Fibroblast of lung (primary cell): ENCODE measurements around the gene ATG7. TPM values are rescaled to one million over a fixed set of nuclear protein-coding genes. Genes with fewer than 3 reads are reported as not detected.

Experiments
- DNase-seq, 2 donors: peaks; one replicate each; pipeline versions ENCODE4 v3.0.0 to v3.0.0-alpha.2; 2010; ENCODE audit warnings: low read depth in 2 of 2
- H2AFZ ChIP-seq: 2 replicates; pipeline ENCODE4 v1.5.1; 2012; ENCODE audit warnings: low read length, control low read depth, inconsistent platforms
- H3K27ac ChIP-seq: 2 replicates; pipeline ENCODE4 v1.5.1; 2011; ENCODE audit warnings: low read length, control low read depth; ENCODE audit not compliant: insufficient read depth
- H3K27me3 ChIP-seq: 2 replicates; pipeline ENCODE4 v1.5.1; 2011; ENCODE audit warnings: mild to moderate bottlenecking, low read length; ENCODE audit not compliant: control insufficient read depth, insufficient read depth
- H3K36me3 ChIP-seq: 2 replicates; pipeline ENCODE4 v1.5.1; 2011; ENCODE audit warnings: low read length; ENCODE audit not compliant: control insufficient read depth, insufficient read depth
- H3K4me1 ChIP-seq: 2 replicates; pipeline ENCODE4 v1.5.1; 2011; ENCODE audit warnings: low read length; ENCODE audit not compliant: control insufficient read depth, insufficient read depth; ENCODE audit errors: extremely low read depth
- H3K4me2 ChIP-seq: 2 replicates; pipeline ENCODE4 v1.5.1; 2011; ENCODE audit warnings: low read length, control low read depth; ENCODE audit not compliant: insufficient read depth; ENCODE audit errors: extremely low read depth
- H3K4me3 ChIP-seq, 4 experiments: fragments of 200-600 bp in 1 of 4; sonication (generic) in 1 of 4; replicated peaks in 1 of 4; 2 replicates each; pipeline ENCODE4 v1.5.1; 2011 to 2016; ENCODE audit warnings: low read length in 4 of 4, low read depth in 3 of 4, mild to moderate bottlenecking in 3 of 4, control low read depth in 2 of 4, inconsistent platforms in 1 of 4, mixed read lengths in 1 of 4; ENCODE audit not compliant: insufficient read depth in 1 of 4; ENCODE audit errors: control extremely low read depth in 1 of 4
- H3K79me2 ChIP-seq: 2 replicates; pipeline ENCODE4 v1.5.1; 2012; ENCODE audit warnings: mild to moderate bottlenecking, low read length, inconsistent platforms; ENCODE audit not compliant: control insufficient read depth, insufficient read depth
- H3K9ac ChIP-seq: 2 replicates; pipeline ENCODE4 v1.5.1; 2011; ENCODE audit warnings: mild to moderate bottlenecking, low read length, control low read depth; ENCODE audit not compliant: insufficient read depth
- H3K9me3 ChIP-seq: 2 replicates; pipeline ENCODE4 v1.5.1; 2012; ENCODE audit warnings: low read depth, low read length; ENCODE audit not compliant: control insufficient read depth, insufficient read depth
- H4K20me1 ChIP-seq: 2 replicates; pipeline ENCODE4 v1.5.1; 2011; ENCODE audit warnings: low read length; ENCODE audit not compliant: control insufficient read depth, insufficient read depth; ENCODE audit errors: extremely low read depth
- CTCF ChIP-seq, 2 donors: IDR thresholded peaks in 1 of 2; conservative IDR thresholded peaks in 1 of 2; 1 replicate in 1 of 2; 2 replicates in 1 of 2; pipeline ENCODE4 v1.5.1; 2011 to 2012; ENCODE audit warnings: low read length in 2 of 2, control low read depth in 1 of 2, inconsistent platforms in 1 of 2, low read depth in 1 of 2, mild to moderate bottlenecking in 1 of 2
- EZH2 ChIP-seq: IDR thresholded peaks from 2 replicates; pipeline ENCODE4 v1.5.1; 2012; ENCODE audit warnings: low read length, control low read depth, mild to moderate bottlenecking; ENCODE audit errors: missing control alignments
- polyA plus RNA-seq, 2 donors: library from polyadenylated mRNA; depleted of rRNA in 1 of 2; stranded (reverse) in 1 of 2; unstranded in 1 of 2; fragments of >200 nt; gene quantifications; 2 replicates each; pipeline ENCODE4 v1.2.1, GENCODE V29; 2011 to 2012; ENCODE audit warnings: missing spikeins in 1 of 2
- total RNA-seq: library from RNA; depleted of rRNA; stranded (reverse); fragments of >200 nt; gene quantifications from 2 replicates; pipeline ENCODE4 v1.2.1, GENCODE V29; 2014

The ATG7 gene
- total and polyA plus RNA-seq, 2 donors (not counting 1 experiment from before 2014, with no cell fraction given): 50.8 to 56.5 TPM

GRCh38 chr3:11364181-11364580, 92.0 kb downstream of the ATG7 start:
- H4K20me1 ChIP-seq: no peaks in the 10 kb centered on the region

GRCh38 chr3:11367143-11367693, 95.0 kb downstream of the ATG7 start:
- Histone ChIP-seq H3K4me1 (peaks cover 11% of the 10 kb centered on the region), H2AFZ (no peak overlapping the region), H3K9ac (no peak overlapping the region), H3K9me3 (no peaks in the 10 kb centered on the region), H3K4me2 (no peak overlapping the region), H3K27me3 (no peaks in the 10 kb centered on the region), H4K20me1 (no peaks in the 10 kb centered on the region), H3K79me2 (no peaks in the 10 kb centered on the region), H3K4me3 (no peak overlapping the region), H3K27ac (peak overlapping the region; percentile 57), H3K36me3 (peaks cover 5% of the 10 kb centered on the region)
- TF ChIP-seq EZH2 (no peak), CTCF (conservative IDR thresholded peaks at IDR 0.05 in 1 of 2, IDR thresholded peaks at IDR 0.05 in 1 of 2; ENCODE audit: low read depth in 1 of 2, low read length in 2 of 2) (no peak)
- DNase-seq: peak; percentile 49 to 94

More at GRCh38 chr3:11364181-11364580, 92.0 kb downstream of the ATG7 start:
- no peak overlapping the region for H2AFZ ChIP-seq
- peak; percentile 65 to 68 for DNase-seq
- H3K79me2 ChIP-seq: no peaks in the 10 kb centered on the region
- H3K9me3 ChIP-seq: no peaks in the 10 kb centered on the region
- H3K9ac ChIP-seq: no peak overlapping the region
- H3K36me3 ChIP-seq: peaks cover 2% of the 10 kb centered on the region
- no peak overlapping the region for H3K4me2 ChIP-seq
- TF ChIP-seq CTCF (conservative IDR thresholded peaks at IDR 0.05 in 1 of 2, IDR thresholded peaks at IDR 0.05 in 1 of 2; ENCODE audit: low read depth in 1 of 2, low read length in 2 of 2): no peak
- no peak for TF ChIP-seq EZH2
- H3K27ac ChIP-seq: no peak overlapping the region
- no peak overlapping the region for H3K4me3 ChIP-seq
- H3K4me1 ChIP-seq: peaks cover 12% of the 10 kb centered on the region
- no peaks in the 10 kb centered on the region for H3K27me3 ChIP-seq

GRCh38 chr3:11370191-11370590, 98.0 kb downstream of the ATG7 start:
- Histone ChIP-seq H3K4me1 (peaks cover 3% of the 10 kb centered on the region), H2AFZ (no peak overlapping the region), H3K27ac (no peak overlapping the region), H3K9ac (no peak overlapping the region), H4K20me1 (no peaks in the 10 kb centered on the region), H3K27me3 (no peaks in the 10 kb centered on the region), H3K36me3 (peaks cover 5% of the 10 kb centered on the region), H3K9me3 (no peaks in the 10 kb centered on the region), H3K4me3 (no peak overlapping the region), H3K4me2 (no peak overlapping the region), H3K79me2 (no peaks in the 10 kb centered on the region)
- peak in 1 of 2 donors; percentile 38 for DNase-seq
- TF ChIP-seq CTCF (conservative IDR thresholded peaks at IDR 0.05 in 1 of 2, IDR thresholded peaks at IDR 0.05 in 1 of 2; ENCODE audit: low read depth in 1 of 2, low read length in 2 of 2) (no peak), EZH2 (no peak)
